ENCODE results near the gene SMOC1. TPM values are rescaled to one million over a fixed set of nuclear protein-coding genes. Genes with fewer than 3 reads are reported as not detected.

SMOC1 gene
- total and polyA plus RNA-seq, 2 donors (not counting 1 experiment from before 2014, with no cell fraction given), result 0.06 TPM; not detected in 1

GRCh38 chr14:69960296-69960695, 81.1 kb downstream of the SMOC1 start:
- Histone ChIP-seq H3K36me3 (ENCODE audit: control insufficient read depth, insufficient read depth, low read length) (no peaks in the 10 kb centered on the region), H3K4me1 (ENCODE audit: control insufficient read depth, extremely low read depth, insufficient read depth, low read length) (no peaks in the 10 kb centered on the region), H3K79me2 (ENCODE audit: control insufficient read depth, insufficient read depth, low read length) (no peaks in the 10 kb centered on the region), H3K4me2 (ENCODE audit: extremely low read depth, insufficient read depth, low read length) (no peak overlapping the region), H2AFZ (ENCODE audit: low read length) (no peak overlapping the region), H3K27me3 (ENCODE audit: control insufficient read depth, insufficient read depth, low read length) (no peaks in the 10 kb centered on the region), H3K27ac (ENCODE audit: insufficient read depth, low read length) (no peak overlapping the region), H3K4me3 (replicated peaks in 1 of 4; ENCODE audit: control extremely low read depth in 1 of 4, insufficient read depth in 1 of 4, low read depth in 3 of 4, low read length in 4 of 4) (no peak overlapping the region), H4K20me1 (ENCODE audit: control insufficient read depth, extremely low read depth, insufficient read depth, low read length) (no peaks in the 10 kb centered on the region), H3K9me3 (ENCODE audit: control insufficient read depth, insufficient read depth, low read depth, low read length) (no peaks in the 10 kb centered on the region), H3K9ac (ENCODE audit: insufficient read depth, low read length) (no peak overlapping the region)
- TF ChIP-seq CTCF (conservative IDR thresholded peaks at IDR 0.05 in 1 of 2, IDR thresholded peaks at IDR 0.05 in 1 of 2; ENCODE audit: low read depth in 1 of 2, low read length in 2 of 2), result no peak
- no peak for TF ChIP-seq EZH2 (IDR thresholded peaks at IDR 0.05; ENCODE audit: low read length, missing control alignments)
- DNase-seq (ENCODE audit: low read depth in 2 of 2), result no peak

DNA sequence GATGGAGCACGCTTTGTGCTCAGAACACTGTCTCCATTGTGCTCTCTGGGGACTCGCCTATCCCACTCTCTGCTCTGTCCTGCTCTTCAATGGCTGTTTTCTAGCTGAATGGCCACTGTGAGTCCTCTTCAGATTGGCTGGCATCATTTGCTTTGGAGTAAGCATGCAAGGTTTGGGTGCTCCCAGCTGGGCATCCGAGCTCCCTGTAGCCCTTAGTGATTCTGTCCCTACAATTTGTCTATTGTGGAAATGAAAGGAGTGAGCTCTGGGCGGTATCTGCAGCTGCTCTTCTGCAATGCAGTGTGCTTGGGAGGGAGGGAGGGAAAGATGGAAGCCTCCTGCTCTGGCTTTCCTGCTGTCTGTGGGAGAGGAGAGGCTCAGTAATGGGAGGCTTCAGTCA, 84.8 kb downstream of the SMOC1 start:
- no peak overlapping the region for H3K9ac ChIP-seq (ENCODE audit: insufficient read depth, low read length)
- no peaks in the 10 kb centered on the region for H3K27me3 ChIP-seq (ENCODE audit: control insufficient read depth, insufficient read depth, low read length)
- H2AFZ ChIP-seq (ENCODE audit: low read length), result no peak overlapping the region
- H3K4me1 ChIP-seq (ENCODE audit: control insufficient read depth, extremely low read depth, insufficient read depth, low read length), result no peaks in the 10 kb centered on the region
- no peaks in the 10 kb centered on the region for H3K36me3 ChIP-seq (ENCODE audit: control insufficient read depth, insufficient read depth, low read length)
- H3K79me2 ChIP-seq (ENCODE audit: control insufficient read depth, insufficient read depth, low read length), result no peaks in the 10 kb centered on the region
- no peak overlapping the region for H3K27ac ChIP-seq (ENCODE audit: insufficient read depth, low read length)
- no peaks in the 10 kb centered on the region for H3K9me3 ChIP-seq (ENCODE audit: control insufficient read depth, insufficient read depth, low read depth, low read length)
- no peak for DNase-seq (ENCODE audit: low read depth in 2 of 2)
- H3K4me2 ChIP-seq (ENCODE audit: extremely low read depth, insufficient read depth, low read length), result no peak overlapping the region
- TF ChIP-seq EZH2 (IDR thresholded peaks at IDR 0.05; ENCODE audit: low read length, missing control alignments) (no peak), CTCF (conservative IDR thresholded peaks at IDR 0.05 in 1 of 2, IDR thresholded peaks at IDR 0.05 in 1 of 2; ENCODE audit: low read depth in 1 of 2, low read length in 2 of 2) (no peak)
- no peaks in the 10 kb centered on the region for H4K20me1 ChIP-seq (ENCODE audit: control insufficient read depth, extremely low read depth, insufficient read depth, low read length)
- H3K4me3 ChIP-seq (replicated peaks in 1 of 4; ENCODE audit: control extremely low read depth in 1 of 4, insufficient read depth in 1 of 4, low read depth in 3 of 4, low read length in 4 of 4), result no peak overlapping the region

DNA sequence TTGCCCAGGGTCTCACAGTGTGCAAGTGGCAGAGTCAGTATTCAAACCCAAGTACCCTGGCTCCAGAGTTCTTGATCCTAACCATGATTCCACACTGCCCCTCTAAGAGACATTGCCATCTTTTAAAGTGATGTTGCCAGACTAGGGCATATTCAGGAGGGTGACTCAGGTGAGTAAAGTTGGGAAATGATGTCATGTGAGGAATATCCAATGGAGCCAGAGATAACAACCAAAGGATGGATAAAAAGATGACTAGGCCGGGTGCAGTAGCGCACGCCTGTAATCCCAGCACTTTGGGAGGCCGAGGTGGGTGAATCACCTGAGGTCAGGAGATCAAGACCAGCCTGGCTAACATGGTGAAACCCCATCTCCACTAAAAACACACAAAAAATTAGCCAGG, 85.6 kb downstream of the SMOC1 start:
- TF ChIP-seq CTCF (conservative IDR thresholded peaks at IDR 0.05 in 1 of 2, IDR thresholded peaks at IDR 0.05 in 1 of 2; ENCODE audit: low read depth in 1 of 2, low read length in 2 of 2), result no peak
- no peak for TF ChIP-seq EZH2 (IDR thresholded peaks at IDR 0.05; ENCODE audit: low read length, missing control alignments)
- H3K36me3 ChIP-seq (ENCODE audit: control insufficient read depth, insufficient read depth, low read length), result no peaks in the 10 kb centered on the region
- no peak for DNase-seq (ENCODE audit: low read depth in 2 of 2)
- no peaks in the 10 kb centered on the region for H3K4me1 ChIP-seq (ENCODE audit: control insufficient read depth, extremely low read depth, insufficient read depth, low read length)
- H3K9ac ChIP-seq (ENCODE audit: insufficient read depth, low read length), result no peak overlapping the region
- H3K27ac ChIP-seq (ENCODE audit: insufficient read depth, low read length), result no peak overlapping the region
- H3K79me2 ChIP-seq (ENCODE audit: control insufficient read depth, insufficient read depth, low read length), result no peaks in the 10 kb centered on the region
- H3K4me3 ChIP-seq (replicated peaks in 1 of 4; ENCODE audit: control extremely low read depth in 1 of 4, insufficient read depth in 1 of 4, low read depth in 3 of 4, low read length in 4 of 4), result no peak overlapping the region
- H3K9me3 ChIP-seq (ENCODE audit: control insufficient read depth, insufficient read depth, low read depth, low read length), result no peaks in the 10 kb centered on the region
- H3K4me2 ChIP-seq (ENCODE audit: extremely low read depth, insufficient read depth, low read length), result no peak overlapping the region
- no peaks in the 10 kb centered on the region for H3K27me3 ChIP-seq (ENCODE audit: control insufficient read depth, insufficient read depth, low read length)
- no peak overlapping the region for H2AFZ ChIP-seq (ENCODE audit: low read length)
- H4K20me1 ChIP-seq (ENCODE audit: control insufficient read depth, extremely low read depth, insufficient read depth, low read length), result no peaks in the 10 kb centered on the region

All from fibroblast of lung (primary cell).